Stimulated activated CD4-positive, alpha-beta T cell treated with anti-CD3 and anti-CD28 coated beads, Interleukin-2, amount 100 ng/mL, for 4 hours (primary cell): ENCODE measurements around the gene POTEI.
"Not testable (repeated sequence)": the region's sequence is repeated elsewhere in the genome, so short reads cannot be mapped to it uniquely, and the experiment has no call there.

Experiments
- DNase-seq: peaks from one replicate; pipeline ENCODE4 v3.0.0-alpha.2; 2020; ENCODE audit warnings: low read depth

Gene POTEI

GRCh38 chr2:130509228-130509627 is at the start of gene POTEI:
TSS of gene POTEI (minus strand) at chr2:130509328. CDS start at chr2:130509235, 93 bp downstream.
- not testable (repeated sequence) for DNase-seq

DNA sequence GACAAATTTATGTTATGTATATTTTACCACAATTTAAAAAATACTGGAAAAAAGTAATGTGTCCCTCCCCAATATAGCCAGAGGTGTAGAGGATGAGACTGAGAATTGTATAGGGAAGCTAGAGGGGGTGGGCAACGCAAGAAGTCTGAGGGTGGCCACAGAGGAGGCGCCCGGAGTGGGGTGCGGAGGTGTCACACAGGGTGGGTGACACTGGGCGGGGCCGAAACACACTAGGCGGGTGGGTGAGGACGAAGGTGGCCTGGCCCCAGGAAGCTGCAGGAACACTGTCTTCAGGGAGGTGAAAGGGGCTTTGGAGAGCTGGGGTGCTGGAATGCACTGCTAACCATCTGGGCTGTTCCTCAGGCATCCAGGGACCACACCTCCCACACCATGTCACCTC is 47.3 kb upstream of the POTEI start:
- DNase-seq: not testable (repeated sequence)

- DNase-seq: not testable (repeated sequence)
Measured at GRCh38 chr2:130554178-130554577, 45.0 kb upstream of the POTEI start.

DNA sequence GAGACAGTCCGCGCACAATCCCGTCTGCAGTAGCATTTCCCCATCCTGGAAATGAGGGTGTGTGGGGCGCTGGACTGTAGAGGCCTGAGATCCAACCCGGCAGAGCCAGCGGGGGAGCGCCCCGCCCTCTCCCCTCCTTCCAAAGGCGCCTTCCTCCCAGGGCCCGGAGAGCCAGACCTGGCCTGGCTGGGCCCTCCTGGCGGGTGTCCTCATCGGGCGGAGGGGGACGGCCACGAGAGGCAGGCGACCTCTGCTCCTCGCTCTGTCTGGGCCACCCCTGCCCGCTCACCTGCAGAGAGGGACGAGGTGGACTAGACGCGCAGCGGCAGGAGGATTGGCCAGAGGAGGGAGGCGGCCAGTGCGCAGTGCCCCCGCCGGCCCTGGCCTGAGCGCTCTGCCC is 40.3 kb upstream of the POTEI start:
- not testable (repeated sequence) for DNase-seq

- not testable (repeated sequence) for DNase-seq
Measured at GRCh38 chr2:130548418-130548817, 39.3 kb upstream of the POTEI start.

- not testable (repeated sequence) for DNase-seq
Measured at GRCh38 chr2:130544978-130545377, 35.9 kb upstream of the POTEI start.

GRCh38 chr2:130543785-130544528 is 34.8 kb upstream of the POTEI start:
- not testable (repeated sequence) for DNase-seq

GRCh38 chr2:130542789-130543188 is 33.7 kb upstream of the POTEI start:
- DNase-seq: not testable (repeated sequence)

DNA sequence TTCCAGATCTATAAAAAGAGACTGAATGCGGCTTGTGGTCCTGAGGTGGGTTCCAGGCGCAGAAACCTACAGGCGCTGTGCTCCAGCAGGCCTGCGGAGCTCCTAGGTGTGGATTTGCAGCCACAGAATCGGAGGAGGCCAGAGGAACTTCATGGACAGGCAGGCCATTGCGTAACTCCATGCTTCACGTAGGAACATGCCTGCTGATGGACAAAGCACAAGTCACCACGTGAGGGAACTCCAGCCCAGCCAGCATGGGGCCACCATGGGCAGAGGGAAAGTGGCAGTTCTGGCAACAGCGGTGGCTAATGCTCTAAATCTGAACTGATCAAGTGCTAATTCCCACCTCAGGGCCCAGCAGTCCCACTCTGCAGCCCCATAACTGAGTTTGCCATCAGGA is 29.1 kb upstream of the POTEI start:
- not testable (repeated sequence) for DNase-seq

- not testable (repeated sequence) for DNase-seq
Measured at GRCh38 chr2:130536654-130537053, 27.5 kb upstream of the POTEI start.

- DNase-seq: not testable (repeated sequence)
Measured at GRCh38 chr2:130531672-130532071, 22.5 kb upstream of the POTEI start.

DNA sequence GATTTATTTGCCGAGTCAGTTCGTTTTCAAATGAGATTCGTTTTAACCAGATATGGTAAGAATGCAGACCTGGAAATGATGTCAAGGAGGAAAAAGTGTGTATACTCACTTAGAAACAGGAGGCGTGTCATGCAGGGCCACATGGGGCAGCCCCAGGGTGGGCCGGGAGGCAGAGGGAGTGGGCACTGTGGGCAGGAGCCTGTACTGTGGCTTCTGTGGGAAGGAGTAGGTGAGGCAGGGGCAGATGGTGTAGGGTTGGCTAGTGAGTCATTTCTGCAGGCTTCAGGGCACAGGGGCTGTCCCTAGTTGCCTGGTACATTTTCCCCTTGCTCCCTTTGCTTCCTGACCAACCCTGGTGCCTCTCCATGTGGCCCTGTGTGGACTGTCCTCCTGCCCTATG is 22.1 kb upstream of the POTEI start:
- DNase-seq: not testable (repeated sequence)

DNA sequence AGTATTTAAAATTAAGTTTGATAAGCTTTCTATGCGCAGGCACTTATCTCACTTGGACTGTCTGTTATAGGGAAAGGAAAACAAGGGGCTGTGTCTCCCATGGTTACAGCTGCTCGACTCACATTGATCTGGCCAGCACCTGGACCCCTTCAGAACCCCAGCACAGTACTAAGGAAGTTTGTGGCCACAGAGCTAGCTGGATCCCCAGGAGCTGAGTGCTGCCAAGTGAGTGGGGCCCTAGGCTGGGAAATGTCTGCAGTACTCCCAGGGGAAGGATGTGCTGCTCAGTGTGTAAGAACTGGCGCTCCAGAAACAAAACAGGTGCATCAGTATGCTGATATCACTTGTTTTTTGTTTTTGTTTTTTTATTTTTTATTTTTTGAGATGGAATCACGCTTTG is 21.1 kb upstream of the POTEI start:
- not testable (repeated sequence) for DNase-seq

GRCh38 chr2:130529545-130529944 is 20.4 kb upstream of the POTEI start:
- DNase-seq: not testable (repeated sequence)

DNA sequence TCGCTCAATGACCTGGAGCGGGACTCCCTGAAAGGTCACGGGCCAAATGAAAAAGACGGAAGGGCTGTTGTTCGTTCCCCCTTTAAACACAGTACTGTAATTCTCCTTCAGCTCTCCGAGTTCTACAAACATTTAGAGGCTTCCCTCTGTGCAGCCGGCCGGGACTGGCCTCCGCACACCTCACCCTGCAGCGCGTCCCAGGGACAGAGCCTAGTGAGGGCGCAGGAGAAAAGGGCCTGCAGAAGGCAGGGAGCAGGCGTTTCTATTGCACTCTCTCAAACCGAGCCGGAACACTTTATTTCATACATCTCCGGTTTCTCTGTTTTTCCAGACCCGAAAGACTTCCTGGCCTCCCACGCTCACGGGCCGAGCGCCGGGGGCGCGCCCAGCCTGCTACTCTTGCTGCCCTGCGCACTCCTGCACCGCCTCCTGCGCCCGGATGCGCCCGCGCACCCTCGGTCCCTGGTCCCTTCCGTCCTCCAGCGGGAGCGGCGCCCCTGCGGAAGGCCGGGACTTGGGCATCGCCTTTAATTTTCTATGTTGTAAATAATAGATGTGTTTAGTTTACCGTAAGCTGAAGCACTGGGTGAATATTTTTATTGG is 18.3 kb upstream of the POTEI start:
- not testable (repeated sequence) for DNase-seq

- not testable (repeated sequence) for DNase-seq
Measured at GRCh38 chr2:130522390-130522789, 13.3 kb upstream of the POTEI start.

GRCh38 chr2:130520992-130521391 is 11.9 kb upstream of the POTEI start, which contains the start of gene CFC1B:
TSS of gene CFC1B (plus strand) at chr2:130521222. CDS start at chr2:130521485, 263 bp downstream.
- DNase-seq: not testable (repeated sequence)

DNA sequence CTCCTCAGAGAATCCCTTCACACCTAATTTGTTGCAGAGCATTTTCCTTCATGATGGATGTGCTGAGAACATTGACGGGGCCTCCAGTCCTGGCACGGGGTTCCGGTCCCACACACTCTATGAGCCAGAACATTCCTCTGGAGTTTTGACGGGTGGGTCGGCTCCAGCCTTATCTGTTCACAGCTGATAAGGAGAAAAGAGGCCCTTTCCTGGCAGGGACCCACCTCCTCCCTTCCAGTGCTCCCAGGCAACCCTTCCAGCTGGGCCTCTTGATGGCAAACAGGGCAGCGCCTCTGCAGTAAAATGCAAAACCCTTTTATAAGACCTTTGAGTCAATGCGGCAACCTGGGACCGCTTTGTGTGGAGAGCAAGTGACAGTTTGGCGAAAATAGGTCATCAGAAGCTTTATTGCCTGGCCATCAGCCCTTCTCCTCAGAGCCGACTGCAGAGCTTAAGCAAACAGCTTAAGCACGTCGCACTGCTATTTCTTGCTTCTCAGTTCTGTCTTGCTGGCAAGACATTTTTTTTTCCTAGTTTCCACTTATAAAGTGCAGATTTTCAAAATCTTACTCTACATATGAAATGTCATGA is 9.5 kb upstream of the POTEI start:
- not testable (repeated sequence) for DNase-seq

DNA sequence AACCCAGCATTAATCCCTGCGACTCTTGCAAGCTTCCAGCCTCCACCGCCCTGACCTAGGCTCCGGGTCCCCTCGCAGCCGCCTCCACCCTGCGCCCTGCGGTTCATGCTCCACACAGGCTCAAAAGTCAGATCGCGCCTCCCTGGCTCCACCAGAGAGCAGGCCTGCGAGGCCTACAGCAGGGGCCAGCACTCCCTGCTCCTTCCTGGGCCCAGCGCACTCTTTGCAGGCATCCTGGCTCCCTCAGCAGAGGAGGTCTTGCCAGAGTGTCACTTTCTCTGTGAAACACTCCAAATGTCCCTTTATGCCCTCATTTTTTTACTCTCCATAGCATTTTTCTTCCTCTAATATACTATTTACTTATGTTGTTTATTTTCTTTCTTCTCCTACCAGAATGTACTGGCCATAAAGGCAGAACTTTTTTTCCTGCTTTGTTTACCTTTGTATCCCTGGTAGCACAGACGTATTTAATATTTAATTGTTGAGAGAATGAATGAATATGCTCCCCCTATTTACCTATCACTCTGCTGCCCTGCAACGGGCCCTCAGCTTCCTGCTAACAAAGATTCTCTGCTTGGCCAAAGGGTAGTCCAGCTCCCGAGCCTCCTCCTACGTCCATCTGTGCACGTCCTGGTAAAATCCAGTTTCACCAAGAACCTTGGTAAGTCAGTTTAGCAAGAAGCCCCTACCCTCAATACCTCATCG is 2.8 kb upstream of the POTEI start:
- DNase-seq: not testable (repeated sequence)

GRCh38 chr2:130510807-130511746 is 1.9 kb upstream of the POTEI start:
- DNase-seq: not testable (repeated sequence)

DNA sequence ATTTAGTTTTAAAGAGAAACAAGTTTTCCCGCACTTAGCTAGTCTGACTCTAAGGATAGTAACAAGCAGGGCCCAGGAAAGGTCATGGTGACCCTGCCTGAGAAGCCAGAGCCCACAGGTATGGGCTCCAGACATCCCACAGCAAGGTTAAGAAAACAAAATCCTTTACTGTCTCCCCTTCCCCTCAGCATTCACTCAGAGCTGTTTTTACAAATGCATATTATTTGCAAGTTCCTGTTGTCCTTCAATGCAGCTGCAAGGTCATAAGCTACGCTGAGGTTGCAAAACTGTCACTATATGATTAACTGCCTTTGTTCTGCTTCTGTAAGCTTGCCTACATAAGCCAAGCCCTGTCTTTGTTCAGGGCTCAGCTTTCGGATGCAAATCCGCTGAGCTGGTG is 18.1 kb downstream of the POTEI start:
- not testable (repeated sequence) for DNase-seq
